Heart right ventricle (tissue), 16 donors: ENCODE data around the gene SH3GL2. TPM values are rescaled to one million over a fixed set of nuclear protein-coding genes. Genes with fewer than 3 reads are reported as not detected.

Experiments
- ATAC-seq, 8 donors: fragments of 200-7000 bp; cut with Tn5 transposase; one replicate each; pipeline ENCODE4 v1.9.1; 2020; ENCODE audit warnings: mild to moderate bottlenecking in 8 of 8, moderate library complexity in 8 of 8, moderate number of reproducible peaks in 1 of 8
- DNase-seq, 2 donors: peaks; one replicate each; pipeline ENCODE4 v3.0.0-alpha.2; 2020
- H3K27ac ChIP-seq, 10 donors: fragments of 200-600 bp; sonication (generic) in 2 of 10; one replicate each; pipeline versions ENCODE4 v1.5.0 to v1.8.0; 2020 to 2022; ENCODE audit warnings: mild to moderate bottlenecking in 3 of 10
- H3K27me3 ChIP-seq, 7 donors: fragments of 200-600 bp; one replicate each; pipeline ENCODE4 v1.8.0; 2021 to 2022; ENCODE audit warnings: mild to moderate bottlenecking in 2 of 7
- H3K36me3 ChIP-seq, 9 donors: fragments of 200-600 bp; sonication (generic) in 1 of 9; one replicate each; pipeline versions ENCODE4 v1.5.0 to v1.8.0; 2020 to 2022; ENCODE audit warnings: mild to moderate bottlenecking in 2 of 9
- H3K4me1 ChIP-seq, 9 donors: fragments of 200-600 bp; sonication (generic) in 1 of 9; one replicate each; pipeline versions ENCODE4 v1.5.0 to v1.8.0; 2020 to 2022; ENCODE audit warnings: mild to moderate bottlenecking in 4 of 9
- H3K4me3 ChIP-seq, 10 donors: fragments of 200-600 bp; sonication (generic) in 2 of 10; one replicate each; pipeline versions ENCODE4 v1.5.0 to v1.8.0; 2020 to 2022; ENCODE audit warnings: mild to moderate bottlenecking in 7 of 10, moderate library complexity in 2 of 10
- H3K9me3 ChIP-seq, 11 donors: fragments of 200-600 bp in 10 of 11; sonication (generic) in 2 of 11; one replicate each; pipeline versions ENCODE4 v1.5.0 to v1.8.0; 2013 to 2022; ENCODE audit warnings: mild to moderate bottlenecking in 2 of 11, control low read depth in 1 of 11, moderate library complexity in 1 of 11
- WGBS, 2 donors: extraction: QIAGEN DNeasy Blood & Tissue Kit; methylation state at CpG; one replicate each; pipeline ENCODE4 v1.1.7; 2013; ENCODE audit warnings: inconsistent platforms in 1 of 2; 5-methylcytosine and 5-hydroxymethylcytosine counted together
- intact Hi-C, 10 donors: fragments of 100-400 bp; cut with DNase I; formaldehyde crosslinking; loops; one replicate each; pipeline versions ENCODE4 v1.11.1 to v1.14.2; 2022
- polyA plus RNA-seq, 2 donors: library from polyadenylated mRNA; stranded (reverse); fragments of 200-250 nt; gene quantifications; one replicate each; pipeline ENCODE4 v1.2.3, GENCODE V29; 2013
- total RNA-seq, 10 donors: library from RNA; stranded (reverse); fragmentation: NEBNext Ultra II Directional in 3 of 10; extraction: Animal tissue kit (Norgen Biotek cat#: 25700) in 3 of 10; gene quantifications; one replicate each; pipeline versions ENCODE4 v1.2.1 to v1.2.4, GENCODE V29; 2021 to 2023
- TF ChIP-seq, protein P1 (sequence below), 9 donors: fragments of 200-600 bp; sonication (generic) in 2 of 9; IDR thresholded peaks; one replicate each; pipeline versions ENCODE4 v1.5.0 to v1.8.0; 2021 to 2022; ENCODE audit warnings: antibody characterized with exemption in 9 of 9, mild to moderate bottlenecking in 5 of 9, moderate library complexity in 1 of 9
- donor health status: Arrhythmogenic right ventricular cardiomyopathy.
- donor health status: ischemic (EF 13 %, LVEDD 7.1; RV severe dilation, severe dysfunction).
- donor health status: healthy with polysubstance abuse.
- donor health status: DM: no; HTN: yes; CAD: no.
- donor health status: DM: no; HTN: no; CAD: no.
- donor health status: ischemic (EF 25% LVEDD 6.9; RV normal size, moderate dysfunction).
- donor health status: ischemic (EF 25% LVEDD 5.7; RV mildly dilated, moderate dysfunction).
- donor health status: healthy.
- donor health status: DM: yes; HTN: yes; CAD: no.
- donor health status: Ischemic cardiomyopathy.
- donor health status: ischemic (EF 35%, LVEDD 5.7; RV mildly dilated, moderate dysfunction).
- donor health status: nonischemic (EF 11% LVEDD 7.7; RV severe dilation, severe dysfunction).
- donor health status: DM: yes; HTN: yes; CAD: no.
- donor health status: PGD.
- donor health status: ischemic (EF 29% LVEDD 5.4; RV normal size, mild dysfunction).
- donor health status: nonischemic (EF 23%, LVEDD 6.1; RV moderate dilation, normal function).

The SH3GL2 gene
- total and polyA plus RNA-seq, 12 donors: 0.73 to 14.6 (median 6.0) TPM; not detected in 1

- 26 to 77% methylated on average over 2 of the region's 2 CpGs for WGBS, 2 donors
- no peak for ATAC-seq
- H3K27me3 ChIP-seq: peaks cover 0 to 7% (median 0%) of the 10 kb centered on the region in 7 donors
- no peak for DNase-seq
- H3K4me3 ChIP-seq: no peak overlapping the region
- no peaks in the 10 kb centered on the region for H3K9me3 ChIP-seq
- H3K27ac ChIP-seq: no peak overlapping the region
- H3K36me3 ChIP-seq: no peaks in the 10 kb centered on the region
- no peaks in the 10 kb centered on the region for H3K4me1 ChIP-seq
- intact Hi-C loops: no loop called here
- TF ChIP-seq, protein P1, sequence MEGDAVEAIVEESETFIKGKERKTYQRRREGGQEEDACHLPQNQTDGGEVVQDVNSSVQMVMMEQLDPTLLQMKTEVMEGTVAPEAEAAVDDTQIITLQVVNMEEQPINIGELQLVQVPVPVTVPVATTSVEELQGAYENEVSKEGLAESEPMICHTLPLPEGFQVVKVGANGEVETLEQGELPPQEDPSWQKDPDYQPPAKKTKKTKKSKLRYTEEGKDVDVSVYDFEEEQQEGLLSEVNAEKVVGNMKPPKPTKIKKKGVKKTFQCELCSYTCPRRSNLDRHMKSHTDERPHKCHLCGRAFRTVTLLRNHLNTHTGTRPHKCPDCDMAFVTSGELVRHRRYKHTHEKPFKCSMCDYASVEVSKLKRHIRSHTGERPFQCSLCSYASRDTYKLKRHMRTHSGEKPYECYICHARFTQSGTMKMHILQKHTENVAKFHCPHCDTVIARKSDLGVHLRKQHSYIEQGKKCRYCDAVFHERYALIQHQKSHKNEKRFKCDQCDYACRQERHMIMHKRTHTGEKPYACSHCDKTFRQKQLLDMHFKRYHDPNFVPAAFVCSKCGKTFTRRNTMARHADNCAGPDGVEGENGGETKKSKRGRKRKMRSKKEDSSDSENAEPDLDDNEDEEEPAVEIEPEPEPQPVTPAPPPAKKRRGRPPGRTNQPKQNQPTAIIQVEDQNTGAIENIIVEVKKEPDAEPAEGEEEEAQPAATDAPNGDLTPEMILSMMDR (IDR thresholded peaks at IDR 0.05): no peak
Observed at GRCh38 chr9:17556935-17557334, 21.9 kb upstream of the SH3GL2 start.

DNA sequence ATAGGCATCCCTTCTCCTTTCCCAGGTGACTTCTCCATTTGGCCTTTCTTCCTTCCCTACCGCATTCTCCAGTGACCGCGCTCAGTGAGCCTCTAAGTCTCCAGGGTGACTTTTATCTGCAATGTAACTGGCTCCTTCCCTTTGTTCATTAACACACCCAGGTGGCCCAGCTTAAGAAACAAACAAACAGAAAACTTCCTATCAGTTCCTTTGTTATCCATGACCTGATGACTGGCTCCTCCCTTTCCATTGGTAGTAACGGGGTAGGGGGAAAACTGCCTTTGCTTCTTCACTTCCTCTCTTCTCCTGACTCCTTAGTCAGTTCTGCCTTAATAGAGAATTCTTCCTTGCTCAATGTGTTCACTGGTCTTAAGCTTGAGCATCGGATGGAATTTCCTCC lies 7.0 kb upstream of the SH3GL2 start:
- Histone ChIP-seq H3K27me3 (peaks cover 0 to 2% (median under 1%) of the 10 kb centered on the region in 7 donors), H3K36me3 (no peaks in the 10 kb centered on the region), H3K4me1 (no peaks in the 10 kb centered on the region), H3K9me3 (no peaks in the 10 kb centered on the region), H3K4me3 (no peak overlapping the region), H3K27ac (no peak overlapping the region)
- DNase-seq (no peak), ATAC-seq (no peak)
- 50 to 53% methylated on average over 5 of the region's 5 CpGs for WGBS, 2 donors
- TF ChIP-seq, protein P1 (IDR thresholded peaks at IDR 0.05): no peak
- intact Hi-C loops: no loop called here

GRCh38 chr9:17574342-17574741 lies 4.5 kb upstream of the SH3GL2 start:
- TF ChIP-seq, protein P1 (IDR thresholded peaks at IDR 0.05): no peak
- Histone ChIP-seq H3K27ac (no peak overlapping the region), H3K27me3 (peaks cover 6 to 26% (median 24%) of the 10 kb centered on the region in 7 donors), H3K36me3 (no peaks in the 10 kb centered on the region), H3K9me3 (no peaks in the 10 kb centered on the region), H3K4me1 (peaks cover 0 to 9% (median 6%) of the 10 kb centered on the region in 9 donors), H3K4me3 (no peak overlapping the region)
- ATAC-seq: no peak
- 41 to 61% methylated on average over 2 of the region's 2 CpGs for WGBS, 2 donors
- DNase-seq: no peak
- intact Hi-C loops: no loop called here

- ATAC-seq (peak in 2 of 8 donors; percentile 16 to 27), DNase-seq (no peak)
- H3K27me3 ChIP-seq: peaks cover 6 to 59% (median 39%) of the 10 kb centered on the region in 7 donors
Observed at GRCh38 chr9:17578577-17578910, 322 bp upstream of the SH3GL2 start.

More at GRCh38 chr9:17578577-17578910, 322 bp upstream of the SH3GL2 start:
- no peaks in the 10 kb centered on the region for H3K36me3 ChIP-seq
- H3K27ac ChIP-seq: no peak overlapping the region
- peak overlapping the region; percentile 16 to 59 (median 53) for H3K4me3 ChIP-seq
- H3K9me3 ChIP-seq: no peaks in the 10 kb centered on the region
- WGBS, 2 donors: 1 to 3% methylated on average over 17 of the region's 17 CpGs
- H3K4me1 ChIP-seq: peaks cover 0 to 12% (median 6%) of the 10 kb centered on the region in 9 donors
- intact Hi-C loops: no loop called here
- TF ChIP-seq, protein P1 (IDR thresholded peaks at IDR 0.05): no peak
